ENCODE data around the gene SYNPO.

The SYNPO gene

GRCh38 chr5:150630461-150631325, 9.8 kb upstream of the SYNPO start:
- no peak overlapping the region for H3K4me3 ChIP-seq (ENCODE audit: low read depth, low read length)
- no peak for TF ChIP-seq CTCF (IDR thresholded peaks at IDR 0.05; ENCODE audit: low read depth, low read length)

- TF ChIP-seq CTCF (IDR thresholded peaks at IDR 0.05; ENCODE audit: low read depth, low read length), result no peak
- no peak overlapping the region for H3K4me3 ChIP-seq (ENCODE audit: low read depth, low read length)
Observed at GRCh38 chr5:150631326-150631701, 9.1 kb upstream of the SYNPO start.

GRCh38 chr5:150632305-150633160, 7.9 kb upstream of the SYNPO start:
- TF ChIP-seq CTCF (IDR thresholded peaks at IDR 0.05; ENCODE audit: low read depth, low read length), result no peak
- no peak overlapping the region for H3K4me3 ChIP-seq (ENCODE audit: low read depth, low read length)

GRCh38 chr5:150633429-150633828, 7.0 kb upstream of the SYNPO start:
- no peak for TF ChIP-seq CTCF (IDR thresholded peaks at IDR 0.05; ENCODE audit: low read depth, low read length)
- H3K4me3 ChIP-seq (ENCODE audit: low read depth, low read length), result no peak overlapping the region

- no peak for TF ChIP-seq CTCF (IDR thresholded peaks at IDR 0.05; ENCODE audit: low read depth, low read length)
- no peak overlapping the region for H3K4me3 ChIP-seq (ENCODE audit: low read depth, low read length)
Observed at GRCh38 chr5:150636391-150637244, 3.8 kb upstream of the SYNPO start.

GRCh38 chr5:150637245-150638052, 3.0 kb upstream of the SYNPO start:
- no peak for TF ChIP-seq CTCF (IDR thresholded peaks at IDR 0.05; ENCODE audit: low read depth, low read length)
- peak overlapping the region; percentile 29; the same call in 1 of the 2 replicates for H3K4me3 ChIP-seq (ENCODE audit: low read depth, low read length)

Measured in WI38 (cell line).